Stimulated activated CD8-positive, alpha-beta memory T cell treated with anti-CD3 and anti-CD28 coated beads, Interleukin-7, amount 100 ng/mL, for 48 hours (primary cell): ENCODE results near the gene AQP7.
"Not testable (repeated sequence)": the region's sequence is repeated elsewhere in the genome, so short reads cannot be mapped to it uniquely, and the experiment has no call there.

Experiments
- DNase-seq, 2 donors: peaks; one replicate each; pipeline ENCODE4 v3.0.0-alpha.2; 2020; ENCODE audit warnings: low read depth in 1 of 2; ENCODE audit errors: extremely low read depth in 1 of 2

Gene AQP7

GRCh38 chr9:33377089-33377715, 25.2 kb downstream of the AQP7 start:
- DNase-seq: no peak

- no peak for DNase-seq
Observed at GRCh38 chr9:33375841-33376321, 26.5 kb downstream of the AQP7 start.

- DNase-seq: no peak
Observed at GRCh38 chr9:33375238-33375840, 27.0 kb downstream of the AQP7 start.

GRCh38 chr9:33374634-33375237, 27.6 kb downstream of the AQP7 start:
- DNase-seq: peak; percentile 14 to 49

GRCh38 chr9:33374190-33374589, 28.2 kb downstream of the AQP7 start:
- DNase-seq: no peak

- DNase-seq: no peak
Observed at GRCh38 chr9:33372900-33373299, 29.5 kb downstream of the AQP7 start.

- DNase-seq: no peak
Observed at GRCh38 chr9:33366979-33367480, 35.3 kb downstream of the AQP7 start.

- DNase-seq: not testable (repeated sequence)
Observed at GRCh38 chr9:33364814-33365213, 37.6 kb downstream of the AQP7 start.

GRCh38 chr9:33364127-33364526, 38.2 kb downstream of the AQP7 start:
- no peak for DNase-seq

- not testable (repeated sequence) for DNase-seq
Observed at GRCh38 chr9:33358641-33359040, 43.7 kb downstream of the AQP7 start.

- no peak for DNase-seq
Observed at GRCh38 chr9:33355933-33356332, 46.4 kb downstream of the AQP7 start.

GRCh38 chr9:33354651-33355211, 47.6 kb downstream of the AQP7 start:
- DNase-seq: no peak

- DNase-seq: no peak
Observed at GRCh38 chr9:33351547-33351946, 50.8 kb downstream of the AQP7 start.

GRCh38 chr9:33350310-33350709, 52.1 kb downstream of the AQP7 start:
- DNase-seq: no peak

GRCh38 chr9:33349743-33350142, 52.6 kb downstream of the AQP7 start:
- no peak for DNase-seq

- DNase-seq: no peak
Observed at GRCh38 chr9:33348998-33349397, 53.4 kb downstream of the AQP7 start.

- DNase-seq: no peak
Observed at GRCh38 chr9:33346564-33346963, 55.8 kb downstream of the AQP7 start.

- no peak for DNase-seq
Observed at GRCh38 chr9:33344145-33344544, 58.2 kb downstream of the AQP7 start.

- DNase-seq: no peak
Observed at GRCh38 chr9:33341182-33341581, 61.2 kb downstream of the AQP7 start.

- DNase-seq: no peak
Observed at GRCh38 chr9:33340186-33340585, 62.2 kb downstream of the AQP7 start.
